Measurements from ENCODE around the gene PISD. TPM values are rescaled to one million over a fixed set of nuclear protein-coding genes. Genes with fewer than 3 reads are reported as not detected.

Gene PISD
- total RNA-seq, 4 donors from 2014 or later = 21.8 to 205 (median 42.2) TPM

- TF ChIP-seq CTCF (IDR thresholded peaks at IDR 0.05) (no peak), POLR2A (IDR thresholded peaks at IDR 0.05) (no peak)
- H3K27ac ChIP-seq = no peak overlapping the region
- intact Hi-C loops (cut with DNase I; ENCODE audit: low total_unique reads) = no loop called here
- no peaks in the 10 kb centered on the region for H3K9me3 ChIP-seq
- no peak for DNase-seq
- no peaks in the 10 kb centered on the region for H3K27me3 ChIP-seq
- H3K36me3 ChIP-seq = no peaks in the 10 kb centered on the region
- no peak overlapping the region for H3K4me3 ChIP-seq
- no peaks in the 10 kb centered on the region for H3K4me1 ChIP-seq
Measured at GRCh38 chr22:31585161-31585859, 76.7 kb downstream of the PISD start.

- no peak overlapping the region for H3K4me3 ChIP-seq
- H3K4me1 ChIP-seq = no peaks in the 10 kb centered on the region
- TF ChIP-seq CTCF (IDR thresholded peaks at IDR 0.05) (no peak), POLR2A (IDR thresholded peaks at IDR 0.05) (no peak)
- DNase-seq = no peak
- H3K27ac ChIP-seq = no peak overlapping the region
- H3K9me3 ChIP-seq = no peaks in the 10 kb centered on the region
- no peaks in the 10 kb centered on the region for H3K36me3 ChIP-seq
- intact Hi-C loops (cut with DNase I; ENCODE audit: low total_unique reads) = no loop called here
- H3K27me3 ChIP-seq = no peaks in the 10 kb centered on the region
Measured at GRCh38 chr22:31584804-31585160, 77.2 kb downstream of the PISD start.

- no peaks in the 10 kb centered on the region for H3K9me3 ChIP-seq
- H3K4me3 ChIP-seq = no peak overlapping the region
- no peaks in the 10 kb centered on the region for H3K36me3 ChIP-seq
- DNase-seq = no peak
- intact Hi-C loops (cut with DNase I; ENCODE audit: low total_unique reads) = no loop called here
- TF ChIP-seq POLR2A (IDR thresholded peaks at IDR 0.05) (no peak), CTCF (IDR thresholded peaks at IDR 0.05) (no peak)
- no peaks in the 10 kb centered on the region for H3K27me3 ChIP-seq
- H3K4me1 ChIP-seq = no peaks in the 10 kb centered on the region
- H3K27ac ChIP-seq = no peak overlapping the region
Measured at GRCh38 chr22:31583861-31584485, 78.0 kb downstream of the PISD start.

GRCh38 chr22:31579835-31580242 lies 82.2 kb downstream of the PISD start:
- TF ChIP-seq POLR2A (IDR thresholded peaks at IDR 0.05) (no peak), CTCF (IDR thresholded peaks at IDR 0.05) (no peak)
- Histone ChIP-seq H3K27ac (no peak overlapping the region), H3K36me3 (no peaks in the 10 kb centered on the region), H3K4me1 (no peaks in the 10 kb centered on the region), H3K27me3 (no peaks in the 10 kb centered on the region), H3K4me3 (no peak overlapping the region), H3K9me3 (no peaks in the 10 kb centered on the region)
- intact Hi-C loops (cut with DNase I; ENCODE audit: low total_unique reads) = no loop called here
- DNase-seq = no peak

- TF ChIP-seq POLR2A (IDR thresholded peaks at IDR 0.05) (no peak), CTCF (IDR thresholded peaks at IDR 0.05) (no peak)
- H3K27ac ChIP-seq = no peak overlapping the region
- H3K9me3 ChIP-seq = no peaks in the 10 kb centered on the region
- H3K27me3 ChIP-seq = no peaks in the 10 kb centered on the region
- no peak overlapping the region for H3K4me3 ChIP-seq
- DNase-seq = no peak
- H3K4me1 ChIP-seq = no peaks in the 10 kb centered on the region
- no peaks in the 10 kb centered on the region for H3K36me3 ChIP-seq
- intact Hi-C loops (cut with DNase I; ENCODE audit: low total_unique reads) = no loop called here
Measured at GRCh38 chr22:31578171-31578570, 83.8 kb downstream of the PISD start.

Data from uterus (tissue), 4 donors.